HFFc6 (cell line): ENCODE results near the gene TBX6. TPM values are rescaled to one million over a fixed set of nuclear protein-coding genes. Genes with fewer than 3 reads are reported as not detected.
A peak's percentile ranks its signal among the peaks of the same experiment; 100 is the strongest.

Experiments
- DNase-seq: peaks from one replicate; pipeline ENCODE4 v3.0.0-alpha.2; 2018
- H3K27ac Mint-ChIP-seq: 2 replicates; pipeline ENCODE4 v1.8.0; 2020; ENCODE audit warnings: mild to moderate bottlenecking, mixed read lengths
- H3K27me3 Mint-ChIP-seq: 2 replicates; pipeline ENCODE4 v1.8.0; 2021; ENCODE audit warnings: mild to moderate bottlenecking, moderate library complexity, mixed read lengths; ENCODE audit not compliant: insufficient read depth
- H3K36me3 Mint-ChIP-seq: 2 replicates; pipeline ENCODE4 v1.8.0; 2021; ENCODE audit warnings: low read depth, mixed read lengths
- H3K4me1 Mint-ChIP-seq: 2 replicates; pipeline ENCODE4 v1.8.0; 2020; ENCODE audit warnings: low read depth, mixed read lengths
- H3K4me3 Mint-ChIP-seq: 2 replicates; pipeline ENCODE4 v1.8.0; 2020; ENCODE audit warnings: mild to moderate bottlenecking, moderate library complexity, mixed read lengths
- H3K9me3 Mint-ChIP-seq: 2 replicates; pipeline ENCODE4 v1.8.0; 2020; ENCODE audit warnings: mild to moderate bottlenecking, mixed read lengths
- CTCF ChIP-seq: fragments of 200-600 bp; sonication (generic); IDR thresholded peaks from 2 replicates; pipeline ENCODE4 v1.5.0; 2021; ENCODE audit warnings: antibody characterized with exemption, mild to moderate bottlenecking
- total RNA-seq, 6 experiments: library from RNA; stranded (reverse); fragmentation: NEBNext Ultra II Directional; extraction: Animal tissue kit (Norgen Biotek cat#: 25700); gene quantifications; 2 replicates in 1 of 6; 3 replicates in 5 of 6; pipeline ENCODE4 v1.2.3, GENCODE V29; 2021

The TBX6 gene
- total RNA-seq, 6 experiments from 2014 or later = 0.16 to 0.33 (median 0.26) TPM

GRCh38 chr16:30065102-30065942, 26.4 kb downstream of the TBX6 start, which contains the start of gene ALDOA:
ALDOA (plus strand) TSS chr16:30065760; CDS start chr16:30066898, 1,138 bp downstream.
- peak; percentile 35; the same call in 1 of the 2 replicates for TF ChIP-seq CTCF
- DNase-seq = peak; percentile 98
- H3K27me3 Mint-ChIP-seq = peaks cover 11% of the 10 kb centered on the region; the same call in 1 of the 2 replicates
- no peaks in the 10 kb centered on the region for H3K9me3 Mint-ChIP-seq
- H3K4me1 Mint-ChIP-seq = peaks cover 41% of the 10 kb centered on the region
- H3K4me3 Mint-ChIP-seq = peak within 1 kb of the TSS; percentile 93
- H3K27ac Mint-ChIP-seq = peak within 1 kb of the TSS; percentile 97
- peaks cover 33% of the 10 kb centered on the region for H3K36me3 Mint-ChIP-seq

- no peak for TF ChIP-seq CTCF
- H3K9me3 Mint-ChIP-seq = no peaks in the 10 kb centered on the region
- peak overlapping the region; percentile 93 for H3K4me3 Mint-ChIP-seq
- H3K4me1 Mint-ChIP-seq = peaks cover 41% of the 10 kb centered on the region
- H3K27me3 Mint-ChIP-seq = peaks cover 11% of the 10 kb centered on the region; the same call in 1 of the 2 replicates
- H3K27ac Mint-ChIP-seq = peak overlapping the region; percentile 97
- H3K36me3 Mint-ChIP-seq = peaks cover 31% of the 10 kb centered on the region
- DNase-seq = no peak
Observed at GRCh38 chr16:30064729-30065101, 27.0 kb downstream of the TBX6 start.

GRCh38 chr16:30063893-30064728, 27.6 kb downstream of the TBX6 start:
- H3K4me1 Mint-ChIP-seq = peaks cover 36% of the 10 kb centered on the region
- peaks cover 31% of the 10 kb centered on the region for H3K36me3 Mint-ChIP-seq
- peak overlapping the region; percentile 97 for H3K27ac Mint-ChIP-seq
- peak overlapping the region; percentile 93 for H3K4me3 Mint-ChIP-seq
- H3K9me3 Mint-ChIP-seq = no peaks in the 10 kb centered on the region
- DNase-seq = no peak
- peak; percentile 32; the same call in 1 of the 2 replicates for TF ChIP-seq CTCF
- H3K27me3 Mint-ChIP-seq = peaks cover 11% of the 10 kb centered on the region; the same call in 1 of the 2 replicates

- Mint-ChIP-seq H3K9me3 (no peaks in the 10 kb centered on the region), H3K4me3 (peak overlapping the region; percentile 93), H3K27ac (peak overlapping the region; percentile 97), H3K27me3 (peaks cover 11% of the 10 kb centered on the region; the same call in 1 of the 2 replicates), H3K36me3 (peaks cover 31% of the 10 kb centered on the region), H3K4me1 (peaks cover 30% of the 10 kb centered on the region)
- no peak for DNase-seq
- TF ChIP-seq CTCF = no peak
Observed at GRCh38 chr16:30063278-30063892, 28.3 kb downstream of the TBX6 start.
